HCT116 (cell line): ENCODE data around the gene SDE2.
A peak's percentile ranks its signal among the peaks of the same experiment; 100 is the strongest.

Experiments
- CTCF ChIP-seq, 3 experiments: fragments of 200-600 bp in 1 of 3; sonication (generic) in 1 of 3; IDR thresholded peaks in 2 of 3; conservative IDR thresholded peaks in 1 of 3; 2 replicates each; pipeline ENCODE4 v1.5.1; 2012 to 2017; ENCODE audit warnings: low read depth in 2 of 3, low read length in 2 of 3, antibody characterized with exemption in 1 of 3, borderline replicate concordance in 1 of 3, control low read depth in 1 of 3, mild to moderate bottlenecking in 1 of 3, mixed read lengths in 1 of 3, mixed run types in 1 of 3, moderate library complexity in 1 of 3; ENCODE audit not compliant: insufficient read depth in 1 of 3
- MAX ChIP-seq: IDR thresholded peaks from 2 replicates; pipeline ENCODE4 v1.6.1; 2012
- POLR2A ChIP-seq: IDR thresholded peaks from 2 replicates; pipeline ENCODE4 v1.7.0; 2011; ENCODE audit warnings: borderline replicate concordance; ENCODE audit not compliant: insufficient read depth, insufficient read length; ENCODE audit errors: extremely low read depth

- no peak for TF ChIP-seq CTCF (IDR thresholded peaks at IDR 0.05 in 2 of 3, conservative IDR thresholded peaks at IDR 0.05 in 1 of 3; ENCODE audit: borderline replicate concordance in 1 of 3, insufficient read depth in 1 of 3, low read depth in 2 of 3, low read length in 2 of 3)
- peak; percentile 98 for TF ChIP-seq POLR2A
- peak; percentile 94 for TF ChIP-seq MAX
Measured at GRCh38 chr1:225999227-225999911, at the start of gene SDE2.
